Measurements from ENCODE around the gene MAP7D1. TPM values are rescaled to one million over a fixed set of nuclear protein-coding genes. Genes with fewer than 3 reads are reported as not detected.

The MAP7D1 gene
- total RNA-seq, 1 donor from 2014 or later = 103 TPM

- no peak overlapping the region for H3K27ac Mint-ChIP-seq
- peaks cover 32% of the 10 kb centered on the region for H3K36me3 Mint-ChIP-seq
- no peak for DNase-seq (ENCODE audit: low spot score in 2 of 2, unreplicated experiment in 2 of 2)
Measured at GRCh38 chr1:36175137-36176095, 19.5 kb downstream of the MAP7D1 start.

GRCh38 chr1:36176106-36176949 lies 20.4 kb downstream of the MAP7D1 start:
- DNase-seq (ENCODE audit: low spot score in 2 of 2, unreplicated experiment in 2 of 2) = no peak
- H3K27ac Mint-ChIP-seq = no peak overlapping the region
- no peaks in the 10 kb centered on the region for H3K4me1 Mint-ChIP-seq
- H3K4me3 Mint-ChIP-seq = no peak overlapping the region
- H3K36me3 Mint-ChIP-seq = peaks cover 38% of the 10 kb centered on the region
- TF ChIP-seq CTCF (IDR thresholded peaks at IDR 0.05; ENCODE audit: unreplicated experiment) = no peak
- H3K9me3 Mint-ChIP-seq = no peaks in the 10 kb centered on the region
- no peaks in the 10 kb centered on the region for H3K27me3 Mint-ChIP-seq (ENCODE audit: low read depth)

More at GRCh38 chr1:36175137-36176095, 19.5 kb downstream of the MAP7D1 start:
- TF ChIP-seq CTCF (IDR thresholded peaks at IDR 0.05; ENCODE audit: unreplicated experiment) = no peak
- H3K4me1 Mint-ChIP-seq = no peaks in the 10 kb centered on the region
- H3K9me3 Mint-ChIP-seq = no peaks in the 10 kb centered on the region
- H3K27me3 Mint-ChIP-seq (ENCODE audit: low read depth) = no peaks in the 10 kb centered on the region
- H3K4me3 Mint-ChIP-seq = no peak overlapping the region

- Mint-ChIP-seq H3K4me3 (no peak overlapping the region), H3K9me3 (no peaks in the 10 kb centered on the region)
- DNase-seq (ENCODE audit: low spot score in 2 of 2, unreplicated experiment in 2 of 2) = no peak
Measured at GRCh38 chr1:36177589-36178431, 21.9 kb downstream of the MAP7D1 start.

GRCh38 chr1:36178471-36179219 lies 22.7 kb downstream of the MAP7D1 start:
- TF ChIP-seq CTCF (IDR thresholded peaks at IDR 0.05; ENCODE audit: unreplicated experiment) = no peak
- Mint-ChIP-seq H3K4me3 (no peak overlapping the region), H3K27me3 (ENCODE audit: low read depth) (no peaks in the 10 kb centered on the region), H3K9me3 (no peaks in the 10 kb centered on the region), H3K36me3 (peaks cover 24% of the 10 kb centered on the region), H3K27ac (peak overlapping the region; percentile 21), H3K4me1 (no peaks in the 10 kb centered on the region)
- no peak for DNase-seq (ENCODE audit: low spot score in 2 of 2, unreplicated experiment in 2 of 2)

More at GRCh38 chr1:36177589-36178431, 21.9 kb downstream of the MAP7D1 start:
- TF ChIP-seq CTCF (IDR thresholded peaks at IDR 0.05; ENCODE audit: unreplicated experiment) = no peak
- H3K27ac Mint-ChIP-seq = no peak overlapping the region
- no peaks in the 10 kb centered on the region for H3K27me3 Mint-ChIP-seq (ENCODE audit: low read depth)
- no peaks in the 10 kb centered on the region for H3K4me1 Mint-ChIP-seq
- peaks cover 29% of the 10 kb centered on the region for H3K36me3 Mint-ChIP-seq
